Measurements from ENCODE around the gene WDR91.
"Not testable (repeated sequence)": the region's sequence is repeated elsewhere in the genome, so short reads cannot be mapped to it uniquely, and the experiment has no call there.

Gene WDR91

DNA sequence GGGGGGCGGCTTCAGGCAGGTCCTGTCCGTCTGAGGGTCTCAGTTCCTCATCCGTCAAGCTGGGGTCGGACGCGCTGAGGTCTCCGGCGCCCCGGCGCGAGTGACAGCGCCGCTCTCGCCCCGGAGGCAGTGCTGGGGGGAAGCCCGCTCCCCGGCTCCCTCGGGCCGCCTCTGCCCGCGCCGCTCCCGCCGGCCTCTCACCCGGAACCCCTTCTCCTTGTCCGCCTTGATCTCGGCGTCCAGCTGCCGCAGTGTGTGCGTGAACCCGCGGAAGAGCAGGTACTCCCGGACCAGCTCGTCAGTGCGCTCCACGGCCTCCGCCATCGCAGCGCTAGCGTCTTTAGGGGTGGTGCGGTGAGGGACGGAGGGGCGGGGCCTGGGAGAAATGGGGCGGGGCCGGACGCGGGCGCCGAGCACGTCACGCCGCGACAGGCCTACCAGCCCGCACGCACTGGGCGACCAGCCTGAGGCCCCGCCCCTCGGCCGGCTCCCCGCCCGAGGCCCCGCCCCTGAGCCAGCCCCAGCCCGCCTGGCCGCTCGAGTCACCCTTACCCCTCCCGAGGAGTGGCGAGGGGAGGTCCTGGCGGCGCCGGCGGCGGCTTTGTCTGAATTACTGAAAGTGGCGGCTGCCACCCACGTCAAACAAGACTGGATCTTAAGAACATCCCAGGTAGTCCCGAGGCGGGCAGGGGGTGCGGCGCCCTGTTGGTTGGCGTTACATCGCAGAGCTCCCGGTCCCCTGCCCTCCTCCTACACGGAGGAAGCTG is at the start of gene WDR91:
TSS of gene WDR91 (minus strand) at position 348 of the 767 bp plus-strand sequence. CDS start at position 324, 24 bp downstream.
- peak; percentile 98 for DNase-seq

DNA sequence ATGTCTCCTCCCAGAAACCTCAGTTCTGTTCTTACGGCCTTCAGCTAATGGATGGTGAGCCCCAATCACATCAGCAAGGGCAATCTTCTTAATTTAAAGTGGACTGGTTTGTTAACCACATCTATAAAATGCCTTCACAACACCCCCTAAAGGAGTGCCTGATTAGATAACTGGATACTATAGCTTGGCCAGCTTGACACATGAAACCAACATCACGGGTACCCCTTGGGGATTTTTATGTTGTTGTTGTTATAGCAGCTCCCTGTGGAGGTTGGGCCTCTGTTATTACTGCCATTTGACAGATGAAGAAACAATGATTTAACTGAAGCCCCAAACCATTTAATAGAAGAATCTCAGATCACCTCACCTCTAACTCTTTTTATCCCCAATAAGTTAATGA is 49.1 kb upstream of the WDR91 start:
- DNase-seq = no peak

DNA sequence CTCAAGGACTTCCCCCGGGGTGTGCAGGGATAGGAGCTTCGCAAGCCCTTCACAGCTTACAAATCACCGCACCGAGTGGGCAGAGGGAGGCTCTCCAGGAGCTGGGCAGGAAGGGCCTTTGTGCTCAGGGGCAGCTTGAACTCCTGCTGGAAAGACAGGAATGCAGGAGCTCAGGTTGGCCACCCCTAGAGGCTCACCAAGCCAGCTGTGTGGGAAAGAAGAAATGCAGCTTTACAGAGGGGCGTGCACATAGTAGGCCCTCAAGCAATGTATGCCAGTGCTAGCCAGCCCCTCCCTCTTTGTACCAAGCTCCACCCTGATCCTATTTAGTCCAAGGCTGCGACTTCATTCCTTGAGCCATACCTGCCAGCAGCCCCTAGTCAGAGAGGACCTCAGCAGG is 48.4 kb upstream of the WDR91 start:
- DNase-seq = no peak

DNA sequence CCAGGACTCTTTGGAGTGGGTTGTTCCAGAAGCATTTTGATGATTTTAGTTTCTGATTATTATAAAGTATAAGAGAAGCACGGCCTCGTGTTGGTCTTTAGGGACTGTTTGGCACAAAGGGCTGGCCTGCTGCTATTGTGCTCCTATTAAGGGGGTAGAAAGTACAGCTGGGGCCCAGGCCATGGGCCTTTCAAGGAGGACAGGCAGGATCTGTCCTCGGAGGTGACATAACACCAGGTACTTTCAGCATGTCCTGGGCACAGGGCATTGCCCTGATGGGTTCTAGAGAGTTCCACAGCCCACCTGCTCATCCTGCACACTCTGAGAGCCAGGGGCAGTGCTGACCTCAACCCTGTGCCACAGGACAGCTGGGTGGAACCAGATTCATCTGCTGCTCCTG is 47.3 kb upstream of the WDR91 start:
- no peak for DNase-seq

DNA sequence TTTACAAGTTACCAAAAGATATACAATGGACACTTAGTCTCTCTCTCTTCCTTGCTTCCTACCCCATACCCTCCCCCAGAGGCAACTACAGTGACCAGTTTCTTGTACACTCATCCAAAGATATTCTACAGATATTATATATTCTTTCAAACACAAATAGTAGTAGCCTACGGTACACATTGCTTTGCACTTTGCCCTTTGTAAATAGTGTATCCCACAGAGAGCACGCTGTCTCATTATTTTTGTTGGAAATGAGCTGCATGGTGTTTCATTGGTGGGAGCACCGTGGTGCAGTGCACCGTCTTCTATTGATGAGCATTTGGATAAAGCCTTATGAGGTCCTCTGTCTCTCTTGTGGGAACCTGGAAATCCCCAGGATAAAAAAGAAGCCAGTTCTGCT is 46.5 kb upstream of the WDR91 start:
- no peak for DNase-seq

DNA sequence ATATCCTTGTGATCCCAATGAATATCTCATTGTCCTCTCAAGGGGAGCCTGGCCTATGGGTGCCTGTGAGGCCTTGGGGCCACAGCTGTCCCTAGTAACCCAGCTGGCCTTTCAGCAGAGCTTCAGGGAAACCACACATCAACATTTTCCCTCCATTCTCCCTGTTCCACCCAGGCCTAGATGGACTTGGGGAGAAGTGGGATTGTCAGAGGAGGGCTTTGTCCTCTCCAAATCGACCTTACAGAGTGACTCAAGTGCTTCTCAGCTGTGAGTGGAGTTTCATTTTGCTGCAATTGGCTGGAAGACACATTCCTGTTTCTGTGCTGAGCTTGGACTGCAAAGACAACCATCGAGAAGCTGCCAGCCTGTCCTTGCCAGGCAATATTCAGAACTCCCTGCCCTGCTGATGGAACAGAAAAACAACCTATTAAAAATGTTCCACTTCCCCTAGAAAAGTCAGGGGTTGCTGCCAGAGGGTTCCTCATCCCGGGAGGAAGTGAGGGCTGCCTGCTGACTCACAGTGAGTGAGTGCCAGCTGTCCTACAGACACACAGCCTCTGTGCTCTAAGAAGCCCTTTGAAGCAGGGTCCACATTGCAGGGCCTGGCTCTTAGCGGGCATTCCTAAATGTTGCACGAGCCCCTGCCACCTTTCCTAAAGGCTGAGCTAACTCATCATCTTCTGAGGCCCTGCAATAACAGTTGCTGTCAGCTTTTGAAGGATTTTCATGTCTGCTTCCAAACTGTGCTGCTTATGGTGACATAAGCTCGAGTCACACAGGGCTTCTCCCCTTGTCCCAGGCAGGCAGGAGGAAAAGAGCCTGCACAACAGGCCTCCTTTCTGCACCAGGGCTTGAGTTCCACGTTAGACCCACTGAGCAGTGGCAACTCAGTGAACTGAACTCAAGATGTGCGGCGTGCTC is 42.8 kb upstream of the WDR91 start:
- no peak for DNase-seq

DNA sequence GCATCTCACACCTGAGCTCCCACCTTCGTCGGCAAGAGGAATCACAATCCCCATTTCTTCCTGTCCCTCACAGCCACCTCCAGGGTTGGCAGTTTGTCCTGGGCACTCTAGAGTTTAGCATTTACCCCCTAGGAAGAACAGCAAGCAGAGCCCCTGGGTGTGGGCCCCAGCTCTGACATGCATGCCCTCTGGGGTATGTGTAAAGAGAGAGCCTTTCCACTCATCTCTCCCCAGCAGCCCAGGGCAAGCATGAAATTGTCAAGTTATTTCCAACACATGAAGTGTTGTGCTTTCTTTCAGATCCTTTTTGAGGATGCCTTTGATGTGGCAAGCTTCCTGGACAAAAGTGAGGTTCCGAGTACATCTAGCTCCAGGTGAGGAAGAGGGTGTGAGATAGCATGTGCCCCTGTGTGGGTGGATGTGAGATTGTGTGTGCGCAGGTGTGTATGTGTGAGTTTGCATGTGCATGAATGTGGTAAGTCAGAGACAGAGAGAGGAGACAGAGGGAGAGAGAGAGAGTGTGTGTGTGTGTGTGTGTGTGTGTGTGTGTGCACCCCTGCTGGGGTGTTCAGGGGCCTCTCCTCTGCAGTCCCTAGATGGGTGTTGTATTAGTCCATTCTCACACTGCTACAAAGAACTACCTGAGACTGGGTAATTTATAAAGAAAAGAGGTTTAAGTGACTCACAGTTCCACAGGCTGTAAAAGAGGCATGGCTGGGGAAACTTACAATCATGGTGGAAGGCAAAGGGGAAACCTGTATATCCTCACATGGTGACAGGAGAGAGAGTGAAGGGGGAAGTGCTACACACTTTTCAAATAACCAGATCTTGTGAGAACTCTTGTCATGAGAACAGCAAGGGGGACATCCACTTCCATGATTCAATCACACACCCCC is 40.4 kb upstream of the WDR91 start:
- no peak for DNase-seq

DNA sequence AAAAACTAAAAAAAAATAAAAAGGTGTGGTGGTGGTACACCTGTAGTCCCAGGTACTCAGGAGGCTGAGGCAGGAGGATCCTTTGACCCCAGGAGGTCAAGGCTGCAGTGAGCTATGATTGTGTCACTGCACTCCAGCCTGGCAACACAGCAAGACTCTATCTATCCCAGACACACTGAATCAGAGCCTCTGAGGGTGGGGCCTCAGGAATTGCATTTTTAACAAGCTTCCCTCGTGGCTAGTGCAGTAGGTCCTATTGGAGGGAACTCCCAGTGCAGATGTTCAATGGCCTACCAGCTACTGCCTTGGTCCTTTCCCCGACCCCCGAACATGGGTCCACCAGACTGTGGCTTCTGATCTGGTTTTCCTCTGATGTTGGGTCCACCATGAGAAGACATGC is 37.2 kb upstream of the WDR91 start:
- DNase-seq = no peak

DNA sequence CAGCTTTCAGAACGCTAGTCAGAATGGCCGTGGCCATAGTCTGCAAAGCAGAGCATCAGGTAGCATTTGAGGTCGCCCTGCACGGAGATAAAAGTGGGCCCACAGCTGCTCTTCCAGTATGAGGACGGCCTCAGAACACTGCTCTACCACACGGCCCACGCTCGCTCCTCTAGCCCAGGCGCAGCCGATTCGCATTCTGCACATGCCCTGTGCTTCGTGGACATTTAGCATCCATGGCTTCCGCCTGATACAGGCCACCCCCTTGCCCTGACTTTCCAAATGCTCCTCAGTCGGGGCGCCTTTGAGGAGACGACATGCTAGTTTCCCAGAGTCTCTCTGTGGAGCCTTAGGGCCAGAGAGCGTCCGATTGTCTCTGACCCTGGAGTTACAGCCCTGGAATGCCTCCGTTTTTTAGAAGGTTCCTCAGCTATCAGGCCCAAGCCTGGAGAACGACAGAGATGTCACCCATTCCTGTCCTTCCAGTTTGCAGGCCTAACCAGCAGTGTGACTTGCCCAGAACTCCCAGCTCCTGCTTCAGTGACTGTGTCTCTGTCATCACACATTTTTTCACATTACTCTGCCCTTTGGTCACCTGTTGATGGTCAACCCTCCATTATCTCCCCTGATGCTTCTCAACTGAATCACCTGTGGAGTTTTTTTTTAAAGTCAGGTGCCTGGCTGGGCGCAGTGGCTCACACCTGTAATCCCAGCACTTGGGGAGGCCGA is 36.6 kb upstream of the WDR91 start:
- DNase-seq = no peak

DNA sequence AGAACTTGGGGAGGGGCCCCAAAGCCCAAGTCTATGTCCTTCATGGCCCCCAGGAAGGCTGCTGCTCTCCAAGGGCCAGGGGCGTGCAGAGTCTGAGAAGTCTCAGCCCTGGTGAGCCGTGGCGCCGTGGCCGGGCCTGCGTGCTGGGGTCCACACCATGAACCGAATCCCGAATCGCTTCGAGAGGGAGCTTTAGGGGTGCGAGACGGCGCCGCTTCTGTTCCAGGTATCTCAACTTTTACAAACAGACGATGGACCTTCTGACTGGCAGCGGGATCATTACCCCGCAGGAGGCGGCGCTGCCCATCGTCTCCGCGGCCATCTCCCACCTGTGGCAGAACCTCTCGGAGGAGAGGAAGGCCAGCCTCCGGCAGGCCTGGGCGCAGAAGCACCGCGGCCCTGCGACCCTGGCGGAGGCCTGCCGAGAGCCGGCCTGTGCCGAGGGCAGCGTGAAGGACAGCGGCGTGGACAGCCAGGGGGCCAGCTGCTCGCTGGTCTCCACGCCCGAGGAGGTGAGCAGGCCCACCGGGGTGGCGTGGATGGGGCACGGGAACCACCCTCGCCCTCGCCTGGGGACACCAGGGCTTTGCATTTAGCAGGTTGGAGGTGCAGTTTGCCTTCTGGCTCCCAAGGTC is 35.0 kb upstream of the WDR91 start:
- no peak for DNase-seq

DNA sequence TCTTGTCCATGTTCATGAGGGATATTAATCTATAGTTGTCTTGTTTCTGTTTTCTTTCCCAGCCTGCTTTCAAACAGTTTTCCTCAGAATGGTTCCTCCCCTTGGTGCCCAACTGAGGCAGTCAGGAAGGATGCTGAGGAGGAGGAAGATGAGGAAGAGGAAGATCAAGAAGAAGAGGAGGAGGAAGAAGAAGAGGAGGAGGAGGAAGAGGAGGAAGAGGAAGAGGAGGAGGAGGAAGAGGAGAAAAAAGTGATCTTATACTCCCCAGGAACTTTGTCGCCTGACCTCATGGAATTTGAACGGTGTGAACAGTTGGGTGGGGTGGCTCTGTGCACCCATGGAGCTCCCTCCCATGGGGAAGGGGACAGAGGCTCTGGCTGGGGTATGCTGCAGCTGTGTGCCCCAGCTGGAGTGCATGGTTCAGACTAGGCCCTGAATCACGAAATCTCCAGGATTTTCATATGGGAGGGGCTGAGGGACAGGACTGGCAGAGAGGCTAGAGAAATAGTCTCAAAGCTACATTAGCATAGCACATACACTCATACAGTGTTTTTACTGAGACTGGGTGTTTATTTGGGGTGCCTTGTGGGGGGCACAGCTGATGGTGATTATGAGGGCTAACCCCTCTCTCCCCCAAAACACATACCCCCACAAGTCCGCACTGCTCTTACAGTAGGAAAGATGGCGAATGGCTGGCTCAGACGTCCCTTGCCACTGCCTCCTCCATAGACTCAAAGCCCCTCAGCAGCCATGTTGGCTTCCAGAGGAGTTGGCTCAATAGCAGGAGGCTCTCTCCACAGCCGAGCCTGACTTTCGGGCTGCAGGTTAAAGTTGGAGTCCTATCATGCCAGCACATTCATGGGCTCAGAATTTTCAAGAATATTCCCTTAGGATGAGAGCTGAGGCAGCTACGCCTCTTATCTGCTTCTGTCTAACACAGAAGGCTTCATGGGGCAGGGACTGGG is 34.2 kb upstream of the WDR91 start:
- DNase-seq = no peak

DNA sequence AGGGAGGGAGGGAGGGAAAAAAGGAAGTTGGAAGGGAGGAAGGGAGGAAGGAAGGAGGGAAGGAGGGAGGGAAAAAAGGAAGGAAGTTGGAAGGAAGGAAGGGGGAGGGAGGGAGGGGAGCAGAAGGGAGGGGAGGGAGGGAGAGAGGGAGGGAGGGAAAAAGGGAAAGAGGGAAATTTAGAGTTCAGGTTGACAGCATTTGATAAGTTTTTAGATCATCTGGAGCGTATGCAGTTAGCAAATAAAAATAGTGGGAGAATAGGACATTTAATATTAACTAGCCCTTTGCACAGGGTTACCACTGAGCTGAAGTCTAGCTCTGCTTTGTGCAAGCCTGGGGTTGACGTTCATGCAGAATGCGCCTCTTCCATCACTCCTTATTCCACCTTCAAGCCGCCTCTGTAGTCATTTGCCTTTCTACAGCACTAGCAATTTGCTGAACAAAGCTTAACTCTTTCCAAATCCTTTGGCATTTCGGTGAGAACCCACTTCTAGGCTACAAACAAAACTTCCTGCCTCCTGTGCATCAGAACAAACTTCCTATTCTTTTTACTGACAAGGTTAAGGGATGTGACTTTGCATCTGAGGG is 30.9 kb upstream of the WDR91 start:
- no peak for DNase-seq

DNA sequence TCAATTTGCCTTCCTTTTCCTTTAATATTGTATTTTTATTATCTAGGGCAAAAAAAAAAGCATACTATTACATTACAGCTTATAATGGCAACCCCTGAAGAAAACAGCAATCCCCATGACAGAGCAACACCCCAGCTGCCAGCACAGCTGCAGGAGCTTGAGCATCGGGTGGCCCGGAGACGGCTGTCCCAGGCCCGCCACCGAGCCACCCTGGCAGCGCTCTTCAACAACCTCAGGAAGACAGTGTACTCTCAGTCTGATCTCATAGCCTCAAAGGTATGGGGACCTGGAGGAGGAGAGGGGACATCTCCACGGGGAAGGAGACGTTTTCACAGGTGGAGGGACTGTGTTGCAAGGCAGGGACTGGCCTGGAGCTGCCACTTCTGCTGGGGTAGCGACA is 29.1 kb upstream of the WDR91 start:
- no peak for DNase-seq

DNA sequence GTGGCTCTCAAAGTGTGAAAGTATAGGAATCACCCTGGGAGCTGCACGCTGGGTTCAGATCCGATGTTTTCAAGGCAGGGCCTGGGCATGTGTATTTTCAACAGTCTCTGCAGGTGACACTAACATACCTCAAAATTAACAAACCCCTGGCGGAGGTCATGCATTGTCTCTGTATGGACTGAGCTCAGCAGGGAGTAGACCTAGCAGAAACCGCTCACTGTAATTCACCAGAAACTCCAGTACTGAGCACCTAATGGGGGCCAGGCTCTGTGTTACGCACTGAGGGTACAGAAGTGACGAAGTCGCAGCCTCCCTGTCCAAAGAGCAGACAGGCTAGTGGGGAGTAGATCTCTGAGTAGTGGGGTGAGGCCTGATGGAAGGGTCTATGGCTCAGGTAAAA is 27.9 kb upstream of the WDR91 start:
- DNase-seq = no peak

DNA sequence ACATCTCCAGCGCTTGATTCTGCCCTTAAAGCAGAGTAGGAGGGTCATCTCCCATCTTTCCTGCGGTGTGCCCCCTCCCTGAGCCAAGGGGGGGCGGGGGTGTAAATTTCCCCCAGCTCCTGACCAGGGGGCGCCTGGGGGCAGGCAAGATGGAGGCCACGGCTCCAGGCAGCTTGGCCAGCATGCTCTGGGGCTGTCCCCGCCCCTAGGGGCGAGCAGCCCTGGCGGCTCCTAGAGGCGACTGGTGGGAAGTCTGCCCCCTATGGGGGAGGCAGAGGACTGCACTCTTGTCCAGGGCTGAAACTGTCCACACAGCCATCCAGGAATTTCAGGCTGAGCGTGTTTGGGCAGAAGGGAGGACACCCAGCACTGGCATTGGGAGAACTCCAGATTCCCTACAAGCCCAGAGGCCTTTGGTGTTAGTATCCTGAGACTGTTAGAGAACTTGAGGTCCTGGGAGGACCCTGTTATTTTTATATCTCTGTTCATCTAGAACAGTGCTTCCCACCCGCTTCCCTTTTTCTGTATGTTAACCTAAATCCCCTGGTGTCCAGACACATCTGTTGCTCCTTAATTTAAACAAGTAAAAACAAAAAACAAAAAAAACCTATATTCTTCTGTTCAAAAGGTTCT is 26.9 kb upstream of the WDR91 start:
- no peak for DNase-seq

DNA sequence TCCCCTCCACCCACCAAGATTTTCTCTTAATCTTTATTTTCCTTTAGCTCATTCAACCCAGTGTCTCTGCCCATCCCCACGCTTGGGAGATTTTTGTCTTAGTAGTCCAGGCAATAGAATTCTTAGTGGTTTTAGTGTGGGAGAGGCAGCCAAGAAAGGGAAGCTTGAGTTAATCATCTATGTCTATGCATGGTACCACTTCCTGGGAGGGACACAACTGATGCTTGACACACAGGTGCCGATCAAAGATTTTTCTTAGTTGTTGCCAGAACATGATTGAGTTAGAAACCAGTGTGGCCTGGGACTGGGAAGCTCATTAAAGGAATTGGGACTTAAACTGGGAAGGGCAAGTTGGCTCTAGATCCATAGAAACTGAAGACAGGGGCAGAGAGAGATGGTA is 25.4 kb upstream of the WDR91 start:
- DNase-seq = no peak

DNA sequence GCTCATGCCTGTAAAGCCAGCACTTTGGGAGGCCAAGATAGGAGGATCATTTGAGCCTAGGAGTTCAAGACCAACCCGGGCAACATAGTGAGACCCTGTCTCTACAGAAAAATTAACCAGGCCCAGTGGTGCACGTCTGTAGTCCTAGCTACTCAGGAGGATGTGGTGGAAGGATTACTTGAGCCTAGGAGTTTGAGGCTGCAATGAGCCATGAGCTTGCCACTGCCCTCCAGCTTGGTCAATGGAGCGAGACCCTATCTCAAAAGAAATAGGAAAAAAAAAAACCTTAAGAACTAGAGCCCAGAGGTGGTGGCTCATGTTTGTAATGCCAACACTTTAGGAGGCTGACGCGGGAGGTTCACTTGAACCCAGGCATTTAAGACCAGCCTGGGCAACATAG is 24.5 kb upstream of the WDR91 start:
- DNase-seq = no peak

DNA sequence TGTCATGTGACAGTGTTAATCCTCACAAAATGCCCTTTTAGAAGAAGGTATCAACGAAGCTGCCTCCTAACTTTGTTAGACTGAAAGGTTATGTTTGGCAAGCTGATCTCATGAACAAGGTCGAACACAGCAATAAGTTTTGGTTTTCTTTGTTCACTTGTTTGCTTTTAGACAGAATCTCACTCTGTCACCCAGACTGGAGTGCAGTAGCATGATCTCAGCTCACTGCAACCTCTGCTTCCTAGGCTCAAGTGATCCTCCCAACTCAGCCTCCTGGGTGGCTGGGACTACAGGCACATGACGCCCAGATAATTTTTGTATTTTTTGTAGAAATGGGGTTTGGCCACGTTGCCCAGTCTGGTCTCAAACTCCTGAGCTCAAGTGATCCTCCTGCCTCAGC is 23.4 kb upstream of the WDR91 start:
- no peak for DNase-seq

DNA sequence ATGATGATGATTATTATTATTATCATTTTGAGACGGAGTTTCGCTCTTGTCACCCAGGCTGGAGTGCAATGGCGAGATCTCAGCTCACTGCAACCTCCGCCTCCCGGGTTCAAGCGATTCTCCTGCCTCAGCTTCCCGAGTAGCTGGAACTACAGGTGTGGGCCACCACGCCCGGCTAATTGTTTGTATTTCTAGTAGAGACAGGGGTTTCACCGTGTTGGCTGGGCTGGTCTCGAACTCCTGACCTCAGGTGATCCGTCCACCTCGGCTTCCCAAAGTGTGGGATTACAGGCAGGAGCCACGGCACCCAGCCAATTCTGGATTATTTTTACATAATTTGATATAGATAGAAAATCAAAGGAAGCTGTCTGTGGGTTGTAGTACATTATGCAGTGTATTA is 22.8 kb upstream of the WDR91 start:
- not testable (repeated sequence) for DNase-seq

DNA sequence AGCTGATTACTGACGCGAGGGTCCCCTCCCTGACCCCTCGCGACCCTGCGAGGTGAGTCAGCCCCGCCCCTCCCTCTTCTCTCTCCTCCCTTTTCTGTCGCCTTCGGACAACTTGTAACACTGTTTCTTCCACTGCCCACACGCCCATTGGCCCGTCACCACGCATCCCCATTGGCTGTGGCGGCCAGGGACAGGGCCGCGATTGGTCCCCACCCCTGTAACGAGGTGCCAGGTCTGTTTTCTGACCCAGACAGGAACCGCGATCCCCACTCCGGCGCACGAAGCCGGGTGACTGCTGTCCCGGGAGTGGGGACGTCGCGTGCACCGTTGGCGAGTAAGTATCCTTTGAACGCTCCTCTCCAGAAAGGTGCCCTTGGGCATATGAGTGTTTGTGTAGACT is 22.2 kb upstream of the WDR91 start, which contains the start of gene STRA8:
TSS of gene STRA8 (plus strand) at position 269 of the 400 bp plus-strand sequence. CDS start 6,687 bp downstream, outside the sequence.
- DNase-seq = no peak

Data from CD4-positive, alpha-beta T cell treated with Interleukin-17A for 4 hours (primary cell).